NCI-H146 treated with DMSO at 0.1 percent for 48 hours (cell line): ENCODE results near the gene TNNI2.

Source experiments
- DNase-seq: peaks from one replicate; lab custom pipeline; 2025; ENCODE audit not compliant: unreplicated experiment; lab: John Stamatoyannopoulos, UW

Gene TNNI2

DNA sequence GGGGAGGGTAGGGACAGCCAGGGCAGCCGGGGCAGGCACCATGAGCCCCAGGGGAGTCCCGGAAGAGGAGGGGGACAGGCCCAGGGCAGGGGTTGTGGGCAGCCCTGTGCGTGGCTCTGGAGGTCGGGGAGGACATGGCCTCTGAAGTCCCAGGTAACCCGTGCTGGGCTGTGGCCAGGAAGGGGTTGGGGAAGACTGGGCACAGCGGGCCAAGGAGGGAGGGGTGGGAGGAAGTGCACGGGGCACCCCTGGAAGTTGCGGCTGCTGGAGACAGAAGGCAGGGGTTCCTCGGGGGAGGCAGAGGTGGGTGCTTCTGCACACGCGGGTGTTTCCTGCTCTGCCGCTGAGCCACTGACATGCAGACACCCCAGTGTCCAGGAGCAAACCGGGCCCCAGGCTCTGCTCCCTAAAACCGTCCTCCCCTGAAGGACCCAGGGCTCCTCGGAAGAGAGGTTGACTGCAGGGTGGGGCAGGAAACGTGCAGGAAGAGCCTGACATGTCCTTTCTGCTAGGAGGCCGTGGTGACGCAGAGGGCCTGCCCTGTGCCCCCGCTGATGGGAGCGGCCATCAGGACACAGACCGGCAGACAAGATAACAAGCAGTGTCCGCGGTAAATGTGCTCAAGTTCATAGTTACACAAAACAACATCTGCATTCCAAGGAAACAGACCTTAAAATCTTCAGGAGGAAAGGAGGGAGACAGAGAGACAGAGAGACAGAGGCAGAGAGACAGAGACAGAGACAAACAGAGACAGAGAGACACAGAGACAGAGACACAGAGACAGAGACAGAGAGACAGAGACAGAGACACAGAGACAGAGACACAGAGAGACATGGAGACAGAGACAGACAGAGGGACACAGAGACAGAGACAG lies 5.7 kb downstream of the TNNI2 start:
- no peak for DNase-seq

DNA sequence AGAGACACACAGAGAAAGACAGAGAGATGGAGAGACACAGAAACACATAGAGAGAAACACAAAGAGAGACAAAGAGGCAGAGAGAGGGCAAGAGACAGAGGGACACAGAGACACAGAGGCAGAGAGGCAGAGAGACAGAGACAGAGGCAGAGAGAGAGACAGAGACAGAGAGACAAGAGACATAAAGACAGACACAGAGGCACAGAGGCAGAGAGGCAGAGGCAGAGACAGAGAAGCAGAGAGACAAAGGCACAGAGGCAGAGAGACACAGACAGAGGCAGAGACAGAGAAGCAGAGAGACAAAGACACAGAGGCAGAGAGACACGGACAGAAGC lies 6.3 kb downstream of the TNNI2 start:
- DNase-seq, result no peak

- DNase-seq, result no peak
Measured at GRCh38 chr11:1845561-1846452, 7.0 kb downstream of the TNNI2 start.

DNA sequence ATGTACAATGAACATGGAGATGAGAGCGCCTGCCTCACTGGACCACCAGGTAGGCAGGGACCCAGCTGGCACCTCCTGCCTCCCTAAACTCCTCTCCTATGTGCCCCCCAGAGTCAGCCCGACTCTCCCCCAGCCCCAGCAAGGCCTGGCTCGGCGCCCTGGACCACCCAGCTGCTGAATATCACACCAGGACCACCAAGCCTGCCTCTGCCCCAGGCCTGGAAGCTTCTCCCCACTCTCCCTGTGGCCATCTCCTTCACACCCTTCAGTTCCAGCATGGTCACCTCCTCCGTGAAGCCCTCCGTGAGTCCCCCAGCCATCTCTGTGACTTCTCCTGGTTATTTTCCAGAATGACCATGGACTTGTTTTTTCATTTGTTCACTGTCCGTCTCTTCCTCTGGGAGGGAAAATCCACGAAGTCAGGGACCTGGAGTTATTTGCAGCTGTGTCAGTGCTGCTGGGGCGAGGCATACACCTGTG lies 7.7 kb downstream of the TNNI2 start:
- no peak for DNase-seq

DNA sequence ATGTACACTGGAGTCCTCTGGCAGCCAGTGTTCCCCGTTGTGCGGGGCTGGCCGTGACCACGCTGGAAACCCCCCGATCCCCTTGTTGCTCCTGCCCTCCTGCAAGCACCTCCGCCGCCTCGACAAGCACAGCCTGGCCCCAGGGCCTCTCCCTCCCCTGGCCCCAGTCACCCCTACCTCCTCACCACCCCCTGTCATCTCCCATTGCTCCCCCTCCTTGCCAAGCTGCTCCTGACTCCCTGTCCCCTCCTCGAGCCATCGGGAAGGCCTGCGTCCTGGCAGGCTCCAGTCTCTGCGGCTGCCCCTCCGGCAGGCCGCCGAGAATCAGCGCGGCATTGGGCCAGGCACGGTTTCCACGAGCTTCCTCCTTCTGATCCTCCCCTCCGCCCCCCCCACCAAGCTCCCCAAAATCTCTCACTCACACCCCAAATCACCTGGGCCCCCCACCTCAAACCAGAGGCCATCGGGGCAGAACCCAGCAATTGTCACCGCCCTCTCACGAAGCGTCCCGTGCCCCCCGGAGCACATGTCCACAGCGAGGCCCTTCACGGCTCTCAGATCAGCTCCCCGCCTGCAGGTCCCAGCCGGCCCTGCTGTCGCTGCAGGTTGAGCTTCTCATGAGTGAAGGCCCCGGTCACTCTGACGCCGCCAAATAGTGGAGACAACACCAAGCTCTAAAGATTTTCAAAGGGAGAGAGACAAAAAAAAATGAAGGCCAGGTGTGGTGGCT lies 8.4 kb downstream of the TNNI2 start:
- no peak for DNase-seq

- DNase-seq, result no peak
Measured at GRCh38 chr11:1847926-1848639, 9.3 kb downstream of the TNNI2 start.

DNA sequence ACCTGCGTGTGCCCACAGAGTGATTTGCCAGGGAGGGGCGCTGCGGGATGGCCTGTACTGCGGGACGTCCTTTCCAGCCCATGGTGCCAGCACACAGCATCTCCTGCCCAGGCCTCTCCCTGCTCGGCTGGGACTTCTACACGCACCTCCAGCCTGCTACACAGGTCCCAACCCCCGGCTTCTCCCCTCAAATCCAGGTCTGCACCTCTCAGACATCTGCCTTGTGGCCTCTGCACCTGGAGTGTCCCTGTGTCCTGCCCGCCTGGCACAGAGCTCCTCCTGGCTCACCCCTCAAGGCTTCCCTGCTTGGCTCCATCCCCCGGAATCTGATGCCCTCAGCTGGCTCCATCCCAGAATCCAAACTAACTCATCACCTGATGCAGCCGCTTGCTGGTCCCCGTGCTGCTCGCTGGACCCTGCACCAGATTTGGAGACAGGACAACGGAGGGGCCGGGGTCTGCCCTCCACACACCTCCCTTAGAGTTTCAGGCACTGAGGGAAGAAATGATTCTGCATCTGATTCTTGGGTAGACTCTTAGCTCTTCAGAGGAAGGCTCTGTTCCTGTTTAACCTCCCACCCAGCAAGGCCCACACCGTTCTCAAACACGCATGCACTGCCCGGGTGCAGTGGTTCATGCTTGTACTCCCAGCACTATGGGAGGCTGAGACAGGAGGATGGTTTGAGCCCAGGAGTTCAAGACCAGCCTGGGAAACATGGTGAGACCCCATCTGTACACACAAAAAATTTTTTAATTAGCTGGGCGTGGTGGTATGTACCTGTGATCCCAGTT lies 10.1 kb downstream of the TNNI2 start:
- DNase-seq, result no peak

GRCh38 chr11:1851468-1852180 lies 12.8 kb downstream of the TNNI2 start:
- no peak for DNase-seq

DNA sequence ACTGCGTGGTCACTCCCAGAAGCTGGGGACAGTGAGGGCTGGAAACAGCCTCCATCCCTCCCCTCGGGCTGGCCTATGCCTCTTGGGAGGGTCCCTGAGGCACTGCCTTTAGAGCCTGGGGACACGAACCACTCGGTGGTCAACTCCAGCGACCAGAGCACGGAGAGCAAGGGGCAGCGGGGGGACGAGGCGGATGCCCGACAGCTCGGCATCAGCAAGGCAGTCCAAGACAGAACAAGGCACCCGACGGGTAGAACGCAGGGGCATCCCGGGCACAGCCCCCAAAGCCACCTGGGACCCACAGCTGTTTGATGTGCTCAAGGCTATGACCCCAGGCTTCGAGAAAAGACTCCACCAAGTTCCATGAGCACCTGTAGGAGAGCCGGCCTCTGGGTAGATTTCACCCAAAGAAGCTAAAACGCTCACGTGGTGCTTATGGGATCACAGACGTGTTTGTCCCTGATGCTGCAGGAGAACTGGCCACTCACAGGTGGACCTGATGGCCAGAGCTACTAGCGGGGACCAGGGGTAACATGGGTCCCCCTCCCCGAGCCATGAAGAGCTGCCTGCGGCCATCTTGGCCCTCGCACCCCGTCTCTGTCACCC lies 13.6 kb downstream of the TNNI2 start:
- DNase-seq, result no peak

DNA sequence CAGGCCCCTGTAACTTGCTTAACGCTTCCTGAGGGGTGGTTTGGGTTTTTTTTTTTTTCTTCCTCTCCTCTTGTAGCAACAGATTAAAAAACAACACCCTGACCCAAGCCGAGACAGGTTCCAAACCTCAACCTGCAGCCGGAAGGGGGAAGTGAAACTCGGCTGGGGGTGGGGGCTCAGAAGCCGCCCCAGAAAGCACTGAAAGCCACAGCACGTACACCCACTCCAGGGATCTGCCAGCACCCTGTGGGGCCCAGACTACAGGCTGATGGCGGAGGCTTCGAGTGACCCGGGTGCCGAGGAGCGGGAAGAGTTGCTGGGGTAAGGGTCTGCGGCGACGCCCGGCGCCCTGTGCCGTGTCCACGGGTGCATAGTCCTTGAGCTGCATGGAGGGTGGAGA lies 14.1 kb downstream of the TNNI2 start, which contains the start of gene LSP1:
Gene LSP1, plus strand, starts transcription at position 208 of the 400 bp plus-strand sequence. Its CDS starts 61 bp downstream, at position 269.
- no peak for DNase-seq

DNA sequence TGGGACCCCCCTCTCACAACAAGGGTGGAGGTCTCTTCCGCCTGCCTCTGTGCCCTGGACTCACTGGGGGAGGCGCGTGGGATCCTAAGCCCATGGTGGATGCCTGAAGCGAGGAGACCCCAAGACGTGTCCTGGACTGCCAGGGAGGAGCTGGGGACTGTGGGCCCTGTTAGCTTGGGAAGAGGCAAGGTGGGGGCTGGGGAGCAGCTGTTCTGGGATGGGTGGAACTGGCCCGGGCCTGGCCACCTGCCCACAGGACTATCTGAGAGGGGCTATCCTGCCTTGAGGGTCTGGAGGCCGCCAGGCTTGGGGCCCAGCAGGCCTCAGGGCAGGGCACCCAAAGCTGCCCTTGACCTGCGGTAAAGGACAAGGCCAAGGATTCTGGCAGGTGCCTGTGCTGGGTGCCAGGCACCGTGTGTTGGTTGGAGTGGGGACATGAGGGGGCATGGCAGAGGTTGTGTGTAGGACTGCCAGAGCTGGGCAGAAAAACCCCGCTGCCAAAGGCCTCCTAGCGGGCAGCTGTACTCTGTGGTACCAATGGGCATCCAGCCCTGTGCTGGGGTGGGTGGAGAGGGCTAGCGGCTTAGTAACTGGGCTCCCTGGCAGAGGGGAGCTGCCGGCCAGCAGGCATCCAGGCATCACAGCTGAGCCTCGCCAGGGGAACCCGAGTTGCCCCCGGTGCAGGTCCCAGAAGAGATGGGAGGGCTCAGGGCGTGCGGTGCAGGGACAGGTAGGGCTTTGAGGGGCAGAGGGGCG lies 14.8 kb downstream of the TNNI2 start:
- DNase-seq, result no peak

DNA sequence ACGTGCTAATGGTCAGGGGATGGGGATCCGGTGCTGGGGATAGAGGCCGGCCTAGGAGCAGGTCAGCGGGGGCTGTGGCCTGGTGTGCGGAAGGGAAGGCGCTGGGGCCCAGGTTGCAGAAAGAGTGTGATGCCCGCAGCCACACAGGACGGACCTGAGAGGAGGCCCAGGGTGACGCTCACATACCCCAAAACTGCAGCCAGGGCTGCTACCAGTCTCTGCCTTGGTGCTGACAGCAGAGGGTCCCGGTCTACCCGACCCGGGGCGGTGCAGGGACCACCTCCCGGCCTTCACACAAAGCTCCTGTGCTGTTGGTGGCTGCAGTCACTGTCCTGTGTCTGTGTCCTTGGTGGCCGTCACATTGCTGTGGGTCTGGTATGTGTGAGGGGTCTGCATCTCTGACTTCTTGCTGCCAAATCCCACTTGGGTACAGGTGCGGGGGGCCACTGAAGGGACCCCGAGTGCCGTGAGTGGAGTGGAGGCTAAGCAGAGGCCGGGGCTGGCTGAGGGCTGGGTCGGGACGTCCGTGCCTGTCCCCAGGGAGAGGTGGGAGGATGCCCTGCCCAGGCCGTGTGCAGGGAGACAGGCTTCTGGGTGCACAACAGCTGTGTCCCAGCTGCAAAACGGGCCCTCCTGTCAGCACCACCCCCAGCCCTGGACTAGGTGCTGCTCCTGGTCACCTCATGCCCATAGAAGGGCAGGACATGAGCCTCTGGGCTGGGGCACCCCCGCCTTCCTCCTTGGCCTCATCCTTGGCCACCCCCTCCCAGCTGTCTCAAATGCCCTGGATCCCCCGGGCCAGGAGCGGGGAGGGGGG lies 15.6 kb downstream of the TNNI2 start:
- DNase-seq, result no peak

- no peak for DNase-seq
Measured at GRCh38 chr11:1854949-1855885, 16.4 kb downstream of the TNNI2 start.

GRCh38 chr11:1855886-1856265 lies 17.1 kb downstream of the TNNI2 start:
- DNase-seq, result no peak

GRCh38 chr11:1856306-1857005 lies 17.7 kb downstream of the TNNI2 start:
- DNase-seq, result no peak

DNA sequence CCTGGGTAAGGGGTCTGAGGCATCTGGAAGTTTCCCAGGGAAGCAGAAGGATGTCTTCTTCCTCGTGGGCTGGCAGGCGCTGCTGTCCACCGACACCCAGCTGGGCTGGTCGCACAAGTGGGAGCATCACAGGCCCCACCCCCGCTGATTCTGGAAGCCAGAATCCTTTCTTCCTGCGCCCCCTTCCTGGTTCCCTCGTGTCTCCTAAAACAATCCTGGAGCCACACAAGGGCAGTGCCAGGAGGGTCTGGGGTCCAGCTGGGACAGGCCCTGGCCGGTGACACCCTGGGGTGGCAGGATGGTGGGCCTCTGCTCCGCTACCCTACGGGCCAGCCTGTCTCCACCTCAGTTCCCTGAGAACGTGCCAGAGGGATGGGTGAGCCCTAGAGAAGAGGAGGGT lies 18.3 kb downstream of the TNNI2 start:
- DNase-seq, result no peak
